IPS DF 6.9 (cell line): ENCODE measurements around the gene ACTMAP.
"Not testable (repeated sequence)": the region's sequence is repeated elsewhere in the genome, so short reads cannot be mapped to it uniquely, and the experiment has no call there.

Source experiments
- DNase-seq: peaks from one replicate; pipeline ENCODE4 v3.0.0-alpha.2; 2013; ENCODE audit warnings: low read depth, low spot score
- H3K27ac ChIP-seq: one replicate; pipeline ENCODE4 v1.5.1; 2013; ENCODE audit warnings: low read length, control low read depth
- H3K27me3 ChIP-seq: 2 replicates; pipeline ENCODE4 v1.6.1; 2013; ENCODE audit warnings: mild to moderate bottlenecking, low read length; ENCODE audit not compliant: control insufficient read depth, insufficient read depth
- H3K36me3 ChIP-seq: 2 replicates; pipeline ENCODE4 v1.6.1; 2013; ENCODE audit warnings: low read length; ENCODE audit not compliant: control insufficient read depth, insufficient read depth
- H3K4me1 ChIP-seq: 2 replicates; pipeline ENCODE4 v1.6.1; 2013; ENCODE audit warnings: low read length; ENCODE audit not compliant: control insufficient read depth, insufficient read depth
- H3K4me3 ChIP-seq: 2 replicates; pipeline ENCODE4 v1.5.1; 2013; ENCODE audit warnings: mild to moderate bottlenecking, low read length
- H3K9me3 ChIP-seq: 2 replicates; pipeline ENCODE4 v1.6.1; 2013; ENCODE audit warnings: low read length, inconsistent platforms; ENCODE audit not compliant: control insufficient read depth, insufficient read depth
- WGBS: extraction: QIAGEN DNeasy Blood & Tissue Kit; methylation state at CpG from one replicate; pipeline ENCODE4 v1.1.7; 2013; ENCODE audit warnings: mixed read lengths, missing lambda C conversion rate; ENCODE audit not compliant: insufficient read length, insufficient coverage; 5-methylcytosine and 5-hydroxymethylcytosine counted together

The ACTMAP gene

GRCh38 chr19:40785526-40785925, 35.2 kb upstream of the ACTMAP start:
- no peak for DNase-seq
- Histone ChIP-seq H3K36me3 (no peaks in the 10 kb centered on the region), H3K9me3 (no peaks in the 10 kb centered on the region), H3K4me1 (no peaks in the 10 kb centered on the region), H3K27me3 (no peaks in the 10 kb centered on the region), H3K4me3 (no peak overlapping the region), H3K27ac (no peak overlapping the region)
- WGBS, result no CpG with 5 or more reads among the region's 1 CpG

- not testable (repeated sequence) for H3K27ac ChIP-seq, H3K4me3 ChIP-seq, H3K4me1 ChIP-seq, DNase-seq, H3K36me3 ChIP-seq, H3K9me3 ChIP-seq, H3K27me3 ChIP-seq
- WGBS, result no CpG with 5 or more reads among the region's 2 CpGs
Observed at GRCh38 chr19:40784146-40784545, 33.9 kb upstream of the ACTMAP start.

GRCh38 chr19:40783711-40784110, 33.4 kb upstream of the ACTMAP start:
- WGBS, result no CpG with 5 or more reads among the region's 14 CpGs
- H3K36me3 ChIP-seq, result no peaks in the 10 kb centered on the region
- H3K27ac ChIP-seq, result no peak overlapping the region
- H3K4me3 ChIP-seq, result no peak overlapping the region
- H3K9me3 ChIP-seq, result no peaks in the 10 kb centered on the region
- H3K27me3 ChIP-seq, result no peaks in the 10 kb centered on the region
- no peak for DNase-seq
- H3K4me1 ChIP-seq, result 0 out of 2 replicates have a peak, but pooled peaks cover 4% of the 10 kb centered on the region

GRCh38 chr19:40781140-40781539, 30.9 kb upstream of the ACTMAP start:
- DNase-seq, result no peak

GRCh38 chr19:40780582-40780981, 30.3 kb upstream of the ACTMAP start:
- H3K27me3 ChIP-seq, result no peaks in the 10 kb centered on the region
- peaks cover 4% of the 10 kb centered on the region; the same call in 1 of the 2 replicates for H3K4me1 ChIP-seq
- no peaks in the 10 kb centered on the region for H3K9me3 ChIP-seq
- no peak for DNase-seq
- no peak overlapping the region for H3K27ac ChIP-seq
- no peaks in the 10 kb centered on the region for H3K36me3 ChIP-seq
- H3K4me3 ChIP-seq, result no peak overlapping the region
- WGBS, result no CpG with 5 or more reads among the region's 5 CpGs

More at GRCh38 chr19:40781140-40781539, 30.9 kb upstream of the ACTMAP start:
- H3K4me3 ChIP-seq, result no peak overlapping the region
- H3K9me3 ChIP-seq, result no peaks in the 10 kb centered on the region
- H3K27ac ChIP-seq, result no peak overlapping the region
- WGBS, result no CpG with 5 or more reads among the region's 7 CpGs
- no peaks in the 10 kb centered on the region for H3K27me3 ChIP-seq
- H3K4me1 ChIP-seq, result peaks cover 4% of the 10 kb centered on the region; the same call in 1 of the 2 replicates
- H3K36me3 ChIP-seq, result no peaks in the 10 kb centered on the region

GRCh38 chr19:40778706-40779284, 28.5 kb upstream of the ACTMAP start:
- Histone ChIP-seq H3K9me3 (no peaks in the 10 kb centered on the region), H3K27me3 (no peaks in the 10 kb centered on the region), H3K27ac (no peak overlapping the region), H3K36me3 (no peaks in the 10 kb centered on the region), H3K4me1 (peaks cover 4% of the 10 kb centered on the region; the same call in 1 of the 2 replicates), H3K4me3 (peak overlapping the region; percentile 73; the same call in 1 of the 2 replicates)
- no CpG with 5 or more reads among the region's 7 CpGs for WGBS
- peak; percentile 97 for DNase-seq

GRCh38 chr19:40777937-40778705, 27.8 kb upstream of the ACTMAP start, which contains the start of gene RAB4B:
TSS of gene RAB4B (plus strand) at chr19:40778247. CDS start at chr19:40778376, 129 bp downstream.
- peak; percentile 100 for DNase-seq
- H3K4me3 ChIP-seq, result peak within 1 kb of the TSS; percentile 73
- no peaks in the 10 kb centered on the region for H3K9me3 ChIP-seq
- no peaks in the 10 kb centered on the region for H3K27me3 ChIP-seq
- no peaks in the 10 kb centered on the region for H3K36me3 ChIP-seq
- peaks cover 4% of the 10 kb centered on the region; the same call in 1 of the 2 replicates for H3K4me1 ChIP-seq
- H3K27ac ChIP-seq, result no peak within 1 kb of the TSS
- no CpG with 5 or more reads among the region's 56 CpGs for WGBS

GRCh38 chr19:40777645-40777936, 27.3 kb upstream of the ACTMAP start:
- no peak for DNase-seq
- H3K9me3 ChIP-seq, result no peaks in the 10 kb centered on the region
- peak overlapping the region; percentile 29; the same call in 1 of the 2 replicates for H3K4me3 ChIP-seq
- H3K36me3 ChIP-seq, result no peaks in the 10 kb centered on the region
- H3K27me3 ChIP-seq, result no peaks in the 10 kb centered on the region
- no peak overlapping the region for H3K27ac ChIP-seq
- no CpG with 5 or more reads among the region's 10 CpGs for WGBS
- peaks cover 4% of the 10 kb centered on the region; the same call in 1 of the 2 replicates for H3K4me1 ChIP-seq

- H3K4me1 ChIP-seq, result peaks cover 4% of the 10 kb centered on the region; the same call in 1 of the 2 replicates
- peak; percentile 88 for DNase-seq
- WGBS, result no CpG with 5 or more reads among the region's 13 CpGs
Observed at GRCh38 chr19:40776932-40777644, 26.8 kb upstream of the ACTMAP start.

GRCh38 chr19:40776364-40776763, 26.1 kb upstream of the ACTMAP start:
- Histone ChIP-seq H3K4me3 (no peak overlapping the region), H3K36me3 (no peaks in the 10 kb centered on the region), H3K4me1 (peaks cover 4% of the 10 kb centered on the region; the same call in 1 of the 2 replicates), H3K27me3 (no peaks in the 10 kb centered on the region), H3K27ac (no peak overlapping the region), H3K9me3 (no peaks in the 10 kb centered on the region)
- DNase-seq, result no peak
- no CpG with 5 or more reads among the region's 7 CpGs for WGBS

More at GRCh38 chr19:40776932-40777644, 26.8 kb upstream of the ACTMAP start:
- Histone ChIP-seq H3K36me3 (no peaks in the 10 kb centered on the region), H3K27me3 (no peaks in the 10 kb centered on the region), H3K4me3 (peak overlapping the region; percentile 29; the same call in 1 of the 2 replicates), H3K27ac (no peak overlapping the region), H3K9me3 (no peaks in the 10 kb centered on the region)
